GM13977 (cell line): Measurements from ENCODE around the gene GPX4.

Experiments
- DNase-seq: peaks from one replicate; pipeline ENCODE4 v3.0.0; 2012; ENCODE audit warnings: low spot score
- CTCF ChIP-seq: IDR thresholded peaks from 2 replicates; pipeline ENCODE4 v1.5.1; 2012; ENCODE audit warnings: mild to moderate bottlenecking, control low read depth; ENCODE audit not compliant: insufficient read depth; ENCODE audit errors: extremely low read depth, missing control alignments
- in situ Hi-C: fragments of 300-500 bp; cut with MboI; formaldehyde crosslinking; loops from one replicate; pipeline ENCODE4 v1.12.0; 2022; ENCODE audit warnings: low sequenced_read_pairs, low pct_unique_long_range_greater_than_20kb, mixed read lengths, inconsistent platforms; ENCODE audit not compliant: unreplicated experiment

GPX4 gene

GRCh38 chr19:1130771-1131717 is 27.2 kb downstream of the GPX4 start:
- in situ Hi-C loops = no loop called here
- TF ChIP-seq CTCF = no peak
- DNase-seq = peak; percentile 63

GRCh38 chr19:1131718-1132551 is 28.1 kb downstream of the GPX4 start:
- TF ChIP-seq CTCF = peak; percentile 7
- DNase-seq = peak; percentile 92
- in situ Hi-C loops = no loop called here

- no peak for DNase-seq
- no peak for TF ChIP-seq CTCF
- in situ Hi-C loops = no loop called here
These were observed 29.0 kb downstream of the GPX4 start for GRCh38 chr19:1132552-1133383.

- no peak for TF ChIP-seq CTCF
- peak; percentile 72 for DNase-seq
- in situ Hi-C loops = no loop called here
These were observed 29.7 kb downstream of the GPX4 start for GRCh38 chr19:1133471-1133929.

- no peak for TF ChIP-seq CTCF
- in situ Hi-C loops = no loop called here
- DNase-seq = no peak
These were observed 30.6 kb downstream of the GPX4 start for GRCh38 chr19:1134431-1134830.

- in situ Hi-C loops = no loop called here
- no peak for DNase-seq
- TF ChIP-seq CTCF = no peak
These were observed 31.7 kb downstream of the GPX4 start for GRCh38 chr19:1135454-1135853.
